ENCODE data around the gene PCDHAC1. TPM values are rescaled to one million over a fixed set of nuclear protein-coding genes. Genes with fewer than 3 reads are reported as not detected.
"Not testable (repeated sequence)": the region's sequence is repeated elsewhere in the genome, so short reads cannot be mapped to it uniquely, and the experiment has no call there.

The PCDHAC1 gene, protein sequence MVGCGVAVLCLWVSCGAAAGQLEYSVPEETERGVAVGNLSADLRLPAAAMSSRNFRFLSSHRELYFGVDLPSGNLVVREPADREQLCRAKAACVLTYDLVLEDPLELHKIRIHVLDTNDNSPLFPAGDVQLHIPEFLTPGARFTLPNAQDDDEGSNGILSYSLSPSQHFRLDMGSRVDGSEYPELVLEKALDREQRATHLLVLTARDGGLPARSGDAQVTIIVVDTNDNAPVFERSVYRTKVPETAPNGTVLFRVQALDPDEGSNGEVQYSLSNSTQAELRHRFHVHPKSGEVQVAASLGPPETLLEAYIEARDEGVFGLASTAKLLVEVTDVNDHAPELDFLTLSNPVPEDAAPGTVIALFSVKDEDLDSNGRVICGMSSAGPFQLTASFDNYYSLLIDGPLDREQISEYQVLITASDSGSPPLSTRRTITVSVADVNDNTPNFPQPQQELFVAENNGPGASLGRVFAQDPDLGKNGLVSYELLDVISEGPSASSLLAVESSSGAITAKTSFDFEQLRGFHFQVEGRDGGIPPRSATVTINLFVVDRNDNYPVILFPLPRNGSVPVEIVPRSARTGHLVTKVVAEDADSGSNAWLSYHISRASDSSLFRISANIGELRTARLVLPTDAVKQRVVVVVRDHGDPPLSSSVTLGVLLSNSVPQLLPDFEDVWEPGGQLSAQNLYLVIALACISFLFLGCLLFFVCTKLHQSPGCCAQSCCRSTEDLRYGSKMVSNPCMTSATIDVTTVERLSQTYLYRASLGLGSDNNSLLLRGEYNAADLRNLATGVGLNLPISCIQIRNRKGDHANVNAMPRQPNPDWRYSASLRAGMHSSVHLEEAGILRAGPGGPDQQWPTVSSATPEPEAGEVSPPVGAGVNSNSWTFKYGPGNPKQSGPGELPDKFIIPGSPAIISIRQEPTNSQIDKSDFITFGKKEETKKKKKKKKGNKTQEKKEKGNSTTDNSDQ
- total RNA-seq (not detected), polyA plus RNA-seq (not detected)

DNA sequence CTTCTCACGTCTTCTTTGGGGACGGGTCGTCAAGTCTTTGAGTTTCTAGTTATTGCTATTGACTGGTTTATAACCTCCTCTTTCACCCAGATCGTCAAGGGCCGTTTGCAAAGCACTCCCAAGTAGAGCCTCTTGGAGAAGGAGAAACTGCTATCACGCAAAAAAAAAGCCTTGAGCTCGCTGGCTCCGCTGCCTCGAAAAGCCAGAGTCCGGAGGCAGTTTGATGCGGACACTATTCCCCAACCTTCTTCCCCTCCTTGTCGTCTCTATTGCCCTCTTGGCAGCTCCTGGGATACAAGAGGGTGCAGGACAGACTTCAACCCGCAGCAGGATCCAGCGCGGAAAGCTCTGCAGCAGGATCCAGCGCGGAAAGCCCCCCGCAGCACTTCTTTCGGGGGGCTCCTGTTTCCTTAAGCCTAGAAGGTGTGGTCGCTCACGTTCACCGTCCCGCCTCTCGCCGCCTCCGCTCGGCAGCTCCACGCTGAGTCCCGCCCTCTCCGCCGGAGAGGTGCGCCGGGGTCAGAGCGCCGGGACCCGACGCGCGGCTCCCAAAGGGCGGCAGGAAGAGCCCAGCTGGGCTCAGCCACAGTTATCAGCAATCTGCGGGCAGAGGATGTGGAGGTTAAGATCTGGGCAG lies at the start of gene PCDHAC1:
PCDHAC1 (plus strand) TSS at position 494 of the 637 bp plus-strand sequence. CDS start 594 bp downstream, outside the sequence.
- Histone ChIP-seq H3K9me3 (ENCODE audit: low read length) (no peaks in the 10 kb centered on the region), H3K27me3 (ENCODE audit: insufficient read depth, low read length, poor library complexity, severe bottlenecking) (peaks cover 4% of the 10 kb centered on the region), H3K4me1 (ENCODE audit: insufficient read depth, low read length) (no peaks in the 10 kb centered on the region), H3K27ac (ENCODE audit: low read depth, low read length) (no peak within 1 kb of the TSS), H3K36me3 (ENCODE audit: insufficient read depth, low read length) (no peaks in the 10 kb centered on the region), H3K4me3 (ENCODE audit: low read length) (no peak within 1 kb of the TSS)
- peak within 1 kb of the TSS in 1 of 8 donors; percentile 39 for H3K27ac Mint-ChIP-seq
- peak within 1 kb of the TSS in 6 of 7 donors; percentile 29 to 76 (median 62) for H3K4me3 Mint-ChIP-seq
- H3K27me3 Mint-ChIP-seq, result peaks cover 42 to 71% of the 10 kb centered on the region in 2 donors
- CTCF ChIA-PET, result no interaction called here
- POLR2A ChIA-PET, result no interaction called here
- DNase-seq, result no peak
- peaks cover 5 to 18% (median 7%) of the 10 kb centered on the region in 3 donors for H3K4me1 Mint-ChIP-seq
- peaks cover 0 to 9% (median 6%) of the 10 kb centered on the region in 5 donors for H3K9me3 Mint-ChIP-seq
- H3K36me3 Mint-ChIP-seq, result peaks cover 0 to 6% (median 0%) of the 10 kb centered on the region in 3 donors

DNA sequence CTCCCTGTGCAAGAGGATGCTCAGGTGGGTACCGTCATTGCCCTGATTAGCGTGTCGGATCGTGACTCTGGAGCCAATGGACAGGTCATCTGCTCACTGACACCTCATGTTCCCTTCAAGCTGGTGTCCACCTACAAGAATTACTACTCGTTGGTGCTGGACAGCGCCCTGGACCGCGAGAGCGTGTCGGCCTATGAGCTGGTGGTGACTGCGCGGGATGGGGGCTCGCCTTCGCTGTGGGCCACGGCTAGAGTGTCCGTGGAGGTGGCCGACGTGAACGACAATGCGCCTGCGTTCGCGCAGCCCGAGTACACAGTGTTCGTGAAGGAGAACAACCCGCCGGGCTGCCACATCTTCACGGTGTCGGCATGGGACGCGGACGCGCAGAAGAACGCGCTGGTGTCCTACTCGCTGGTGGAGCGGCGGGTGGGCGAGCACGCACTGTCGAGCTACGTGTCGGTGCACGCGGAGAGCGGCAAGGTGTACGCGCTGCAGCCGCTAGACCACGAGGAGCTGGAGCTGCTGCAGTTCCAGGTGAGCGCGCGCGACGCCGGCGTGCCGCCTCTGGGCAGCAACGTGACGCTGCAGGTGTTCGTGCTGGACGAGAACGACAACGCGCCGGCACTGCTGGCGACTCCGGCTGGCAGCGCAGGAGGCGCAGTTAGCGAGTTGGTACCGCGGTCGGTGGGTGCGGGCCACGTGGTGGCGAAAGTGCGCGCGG lies 49.4 kb upstream of the PCDHAC1 start:
- H3K27me3 ChIP-seq (ENCODE audit: insufficient read depth, low read length, poor library complexity, severe bottlenecking); H3K27ac Mint-ChIP-seq; CTCF ChIA-PET: not testable (repeated sequence)

DNA sequence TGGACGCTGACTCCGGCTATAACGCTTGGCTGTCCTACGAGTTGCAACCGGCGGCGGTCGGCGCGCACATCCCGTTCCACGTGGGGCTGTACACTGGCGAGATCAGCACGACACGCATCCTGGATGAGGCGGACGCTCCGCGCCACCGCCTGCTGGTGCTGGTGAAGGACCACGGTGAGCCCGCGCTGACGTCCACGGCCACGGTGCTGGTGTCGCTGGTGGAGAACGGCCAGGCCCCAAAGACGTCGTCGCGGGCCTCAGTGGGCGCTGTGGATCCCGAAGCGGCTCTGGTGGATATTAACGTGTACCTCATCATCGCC lies 48.9 kb upstream of the PCDHAC1 start:
- H3K27me3 Mint-ChIP-seq, result peaks cover 36 to 50% of the 10 kb centered on the region in 2 donors
- Histone ChIP-seq H3K4me1 (ENCODE audit: insufficient read depth, low read length) (no peaks in the 10 kb centered on the region), H3K4me3 (ENCODE audit: low read length) (no peak overlapping the region), H3K36me3 (ENCODE audit: insufficient read depth, low read length) (no peaks in the 10 kb centered on the region), H3K9me3 (ENCODE audit: low read length) (peaks cover 3% of the 10 kb centered on the region), H3K27ac (ENCODE audit: low read depth, low read length) (no peak overlapping the region), H3K27me3 (ENCODE audit: insufficient read depth, low read length, poor library complexity, severe bottlenecking) (peaks cover 4% of the 10 kb centered on the region)
- H3K4me1 Mint-ChIP-seq, result no peaks in the 10 kb centered on the region
- peaks cover 13 to 44% (median 34%) of the 10 kb centered on the region in 5 donors for H3K9me3 Mint-ChIP-seq
- H3K4me3 Mint-ChIP-seq, result no peak overlapping the region
- H3K27ac Mint-ChIP-seq, result no peak overlapping the region
- CTCF ChIA-PET, result no interaction called here
- no peak for DNase-seq
- peaks cover 0 to 5% (median 0%) of the 10 kb centered on the region in 3 donors for H3K36me3 Mint-ChIP-seq
- POLR2A ChIA-PET, result no interaction called here

More for the DNA sequence above, 49.4 kb upstream of the PCDHAC1 start:
- H3K36me3 ChIP-seq (ENCODE audit: insufficient read depth, low read length); H3K4me3 Mint-ChIP-seq; H3K4me1 Mint-ChIP-seq; H3K4me1 ChIP-seq (ENCODE audit: insufficient read depth, low read length); H3K9me3 ChIP-seq (ENCODE audit: low read length); H3K4me3 ChIP-seq (ENCODE audit: low read length); POLR2A ChIA-PET; DNase-seq; H3K36me3 Mint-ChIP-seq; H3K27ac ChIP-seq (ENCODE audit: low read depth, low read length): not testable (repeated sequence)
- Mint-ChIP-seq H3K9me3 (peaks cover 14 to 46% (median 36%) of the 10 kb centered on the region in 5 donors), H3K27me3 (peaks cover 35 to 50% of the 10 kb centered on the region in 2 donors)

DNA sequence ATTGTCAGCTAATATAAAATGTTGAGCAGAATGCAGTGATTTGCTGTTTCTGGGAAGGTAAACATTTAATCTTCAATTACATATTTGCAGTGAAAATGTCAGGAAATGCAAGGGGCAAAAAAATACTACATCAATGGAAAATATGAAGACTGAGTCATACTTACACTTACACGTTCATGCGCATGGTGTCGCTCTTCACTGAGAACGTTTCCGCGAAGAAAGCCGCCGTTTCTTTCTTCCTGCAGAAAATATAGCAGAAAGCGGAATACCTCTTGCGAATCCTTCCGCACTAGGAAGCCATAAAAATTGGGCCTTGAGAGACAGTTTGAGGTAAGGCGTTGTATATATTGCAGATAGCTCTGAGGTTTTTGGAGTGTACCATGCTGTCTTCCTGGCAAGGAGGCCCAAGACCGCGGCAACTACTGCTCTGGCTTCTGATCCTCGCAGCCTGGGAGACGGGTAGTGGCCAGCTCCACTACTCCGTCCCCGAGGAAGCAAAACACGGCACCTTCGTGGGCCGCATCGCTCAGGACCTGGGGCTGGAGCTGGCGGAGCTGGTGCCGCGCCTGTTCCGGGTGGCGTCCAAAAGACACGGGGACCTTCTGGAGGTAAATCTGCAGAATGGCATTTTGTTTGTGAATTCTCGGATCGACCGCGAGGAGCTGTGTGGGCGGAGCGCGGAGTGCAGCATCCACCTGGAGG lies 44.1 kb upstream of the PCDHAC1 start, which contains the start of gene PCDHA13:
PCDHA13 (plus strand) TSS at position 236 of the 702 bp plus-strand sequence; CDS start at position 381, 145 bp downstream.
- no peak within 1 kb of the TSS for H3K27ac Mint-ChIP-seq
- peaks cover 20 to 31% (median 21%) of the 10 kb centered on the region in 5 donors for H3K9me3 Mint-ChIP-seq
- no peak for DNase-seq
- no peaks in the 10 kb centered on the region for H3K9me3 ChIP-seq (ENCODE audit: low read length)
- no peak within 1 kb of the TSS for H3K27ac ChIP-seq (ENCODE audit: low read depth, low read length)
- peaks cover 4% of the 10 kb centered on the region for H3K27me3 ChIP-seq (ENCODE audit: insufficient read depth, low read length, poor library complexity, severe bottlenecking)
- CTCF ChIA-PET, result no interaction called here
- H3K4me1 Mint-ChIP-seq, result no peaks in the 10 kb centered on the region
- no peaks in the 10 kb centered on the region for H3K36me3 ChIP-seq (ENCODE audit: insufficient read depth, low read length)
- H3K27me3 Mint-ChIP-seq, result peaks cover 26 to 36% of the 10 kb centered on the region in 2 donors
- POLR2A ChIA-PET, result no interaction called here
- no peak within 1 kb of the TSS for H3K4me3 Mint-ChIP-seq
- no peaks in the 10 kb centered on the region for H3K36me3 Mint-ChIP-seq
- H3K4me3 ChIP-seq (ENCODE audit: low read length), result no peak within 1 kb of the TSS
- H3K4me1 ChIP-seq (ENCODE audit: insufficient read depth, low read length), result no peaks in the 10 kb centered on the region

DNA sequence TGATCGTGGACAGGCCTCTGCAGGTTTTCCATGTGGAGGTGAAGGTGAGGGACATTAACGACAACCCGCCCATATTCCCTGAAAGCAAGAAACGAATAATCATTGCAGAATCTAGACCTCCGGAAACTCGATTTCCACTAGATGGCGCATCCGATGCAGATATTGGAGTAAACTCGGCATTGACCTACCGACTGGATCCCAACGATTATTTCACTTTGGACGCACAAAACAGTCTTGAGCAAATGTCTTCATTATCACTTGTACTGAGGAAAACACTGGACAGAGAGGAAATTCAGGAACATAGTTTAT lies 43.6 kb upstream of the PCDHAC1 start:
- CTCF ChIA-PET, result no interaction called here
- no peak overlapping the region for H3K27ac Mint-ChIP-seq

DNA sequence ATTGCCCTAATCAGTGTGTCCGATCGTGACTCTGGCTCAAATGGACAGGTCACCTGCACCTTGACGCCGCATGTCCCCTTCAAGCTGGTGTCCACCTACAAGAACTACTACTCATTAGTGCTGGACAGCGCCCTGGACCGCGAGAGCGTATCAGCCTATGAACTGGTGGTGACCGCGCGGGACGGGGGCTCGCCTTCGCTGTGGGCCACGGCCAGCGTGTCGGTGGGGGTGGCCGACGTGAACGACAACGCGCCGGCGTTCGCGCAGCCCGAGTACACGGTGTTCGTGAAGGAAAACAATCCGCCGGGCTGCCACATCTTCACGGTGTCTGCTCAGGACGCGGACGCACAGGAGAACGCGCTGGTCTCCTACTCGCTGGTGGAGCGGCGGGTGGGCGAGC lies 42.7 kb upstream of the PCDHAC1 start:
- H3K36me3 ChIP-seq (ENCODE audit: insufficient read depth, low read length), result no peaks in the 10 kb centered on the region
- no peak for DNase-seq
- peaks cover 4% of the 10 kb centered on the region for H3K27me3 ChIP-seq (ENCODE audit: insufficient read depth, low read length, poor library complexity, severe bottlenecking)
- H3K4me1 ChIP-seq (ENCODE audit: insufficient read depth, low read length), result no peaks in the 10 kb centered on the region
- H3K4me3 ChIP-seq (ENCODE audit: low read length), result no peak overlapping the region
- no peaks in the 10 kb centered on the region for H3K9me3 ChIP-seq (ENCODE audit: low read length)
- Mint-ChIP-seq H3K9me3 (peaks cover 20 to 35% (median 24%) of the 10 kb centered on the region in 5 donors), H3K4me3 (no peak overlapping the region), H3K36me3 (no peaks in the 10 kb centered on the region), H3K27me3 (peaks cover 30 to 36% of the 10 kb centered on the region in 2 donors), H3K27ac (no peak overlapping the region), H3K4me1 (no peaks in the 10 kb centered on the region)
- POLR2A ChIA-PET, result no interaction called here
- CTCF ChIA-PET, result no interaction called here
- H3K27ac ChIP-seq (ENCODE audit: low read depth, low read length), result no peak overlapping the region

More for the DNA sequence above, 43.6 kb upstream of the PCDHAC1 start:
- POLR2A ChIA-PET, result no interaction called here
- H3K36me3 ChIP-seq (ENCODE audit: insufficient read depth, low read length), result no peaks in the 10 kb centered on the region
- peaks cover 4% of the 10 kb centered on the region for H3K27me3 ChIP-seq (ENCODE audit: insufficient read depth, low read length, poor library complexity, severe bottlenecking)
- no peak for DNase-seq
- Mint-ChIP-seq H3K27me3 (peaks cover 28 to 36% of the 10 kb centered on the region in 2 donors), H3K36me3 (no peaks in the 10 kb centered on the region), H3K4me3 (no peak overlapping the region), H3K4me1 (no peaks in the 10 kb centered on the region), H3K9me3 (peaks cover 20 to 34% (median 24%) of the 10 kb centered on the region in 5 donors)
- H3K4me1 ChIP-seq (ENCODE audit: insufficient read depth, low read length), result no peaks in the 10 kb centered on the region
- H3K4me3 ChIP-seq (ENCODE audit: low read length), result no peak overlapping the region
- no peak overlapping the region for H3K27ac ChIP-seq (ENCODE audit: low read depth, low read length)
- H3K9me3 ChIP-seq (ENCODE audit: low read length), result no peaks in the 10 kb centered on the region

DNA sequence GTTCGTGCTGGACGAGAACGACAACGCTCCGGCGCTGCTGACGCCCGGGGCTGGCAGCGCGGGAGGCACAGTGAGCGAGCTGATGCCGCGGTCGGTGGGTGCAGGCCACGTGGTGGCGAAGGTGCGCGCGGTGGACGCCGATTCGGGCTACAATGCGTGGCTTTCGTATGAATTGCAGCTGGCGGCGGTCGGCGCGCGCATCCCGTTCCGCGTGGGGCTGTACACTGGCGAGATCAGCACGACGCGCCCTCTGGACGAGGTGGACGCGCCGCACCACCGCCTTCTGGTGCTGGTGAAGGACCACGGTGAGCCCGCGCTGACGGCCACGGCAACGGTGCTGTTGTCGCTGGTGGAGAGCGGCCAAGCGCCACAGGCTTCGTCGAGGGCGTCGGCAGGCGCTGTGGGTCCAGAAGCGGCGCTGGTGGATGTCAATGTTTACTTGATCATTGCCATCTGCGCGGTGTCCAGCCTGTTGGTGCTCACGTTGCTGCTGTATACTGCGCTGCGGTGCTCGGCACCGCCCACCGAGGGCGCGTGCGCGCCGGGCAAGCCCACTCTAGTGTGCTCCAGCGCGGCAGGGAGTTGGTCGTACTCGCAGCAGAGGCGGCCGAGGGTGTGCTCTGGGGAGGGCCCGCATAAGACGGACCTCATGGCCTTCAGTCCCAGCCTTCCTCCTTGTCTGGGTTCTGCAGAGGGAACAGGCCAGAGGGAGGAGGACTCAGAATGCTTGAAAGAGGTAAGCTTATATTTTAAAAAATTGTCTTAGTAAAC lies 42.0 kb upstream of the PCDHAC1 start:
- no peaks in the 10 kb centered on the region for H3K36me3 ChIP-seq (ENCODE audit: insufficient read depth, low read length)

More for the DNA sequence above, 42.0 kb upstream of the PCDHAC1 start:
- Histone ChIP-seq H3K27me3 (ENCODE audit: insufficient read depth, low read length, poor library complexity, severe bottlenecking) (no peaks in the 10 kb centered on the region), H3K4me1 (ENCODE audit: insufficient read depth, low read length) (no peaks in the 10 kb centered on the region), H3K4me3 (ENCODE audit: low read length) (no peak overlapping the region), H3K27ac (ENCODE audit: low read depth, low read length) (no peak overlapping the region), H3K9me3 (ENCODE audit: low read length) (no peaks in the 10 kb centered on the region)
- peaks cover 20 to 35% (median 22%) of the 10 kb centered on the region in 5 donors for H3K9me3 Mint-ChIP-seq
- peaks cover 27 to 31% of the 10 kb centered on the region in 2 donors for H3K27me3 Mint-ChIP-seq
- CTCF ChIA-PET, result no interaction called here
- POLR2A ChIA-PET, result no interaction called here
- no peaks in the 10 kb centered on the region for H3K36me3 Mint-ChIP-seq
- no peaks in the 10 kb centered on the region for H3K4me1 Mint-ChIP-seq
- H3K4me3 Mint-ChIP-seq, result no peak overlapping the region
- H3K27ac Mint-ChIP-seq, result no peak overlapping the region
- DNase-seq, result no peak

All from CD8-positive, alpha-beta memory T cell (primary cell).